ENCODE results near the gene CST5. TPM values are rescaled to one million over a fixed set of nuclear protein-coding genes. Genes with fewer than 3 reads are reported as not detected.

Gene CST5
- total and polyA plus RNA-seq, 10 donors, result not detected

- no peak overlapping the region for H3K4me3 ChIP-seq
- 34 to 60% (median 39%) methylated on average over 3 of the region's 3 CpGs for WGBS, 5 donors
- peaks cover 0 to 10% (median 0%) of the 10 kb centered on the region in 7 donors for H3K27me3 ChIP-seq (replicated peaks in 1 of 7)
- no peak for DNase-seq
- H3K9me3 ChIP-seq, result peaks cover 0 to 9% (median 0%) of the 10 kb centered on the region in 8 donors
- intact Hi-C loops (cut with DNase I; ENCODE audit: low total_unique reads), result no loop called here
- TF ChIP-seq POLR2A (IDR thresholded peaks at IDR 0.05) (no peak), POLR2AphosphoS5 (IDR thresholded peaks at IDR 0.05) (no peak), CTCF (IDR thresholded peaks at IDR 0.05 in 8 of 11, conservative IDR thresholded peaks at IDR 0.05 in 3 of 11) (no peak)
- peaks cover 0 to 7% (median 0%) of the 10 kb centered on the region in 6 donors for H3K4me1 ChIP-seq
- H3K36me3 ChIP-seq, result no peaks in the 10 kb centered on the region
- no peak overlapping the region for H3K27ac ChIP-seq
Observed at GRCh38 chr20:23926944-23927872, 47.7 kb upstream of the CST5 start.

DNA sequence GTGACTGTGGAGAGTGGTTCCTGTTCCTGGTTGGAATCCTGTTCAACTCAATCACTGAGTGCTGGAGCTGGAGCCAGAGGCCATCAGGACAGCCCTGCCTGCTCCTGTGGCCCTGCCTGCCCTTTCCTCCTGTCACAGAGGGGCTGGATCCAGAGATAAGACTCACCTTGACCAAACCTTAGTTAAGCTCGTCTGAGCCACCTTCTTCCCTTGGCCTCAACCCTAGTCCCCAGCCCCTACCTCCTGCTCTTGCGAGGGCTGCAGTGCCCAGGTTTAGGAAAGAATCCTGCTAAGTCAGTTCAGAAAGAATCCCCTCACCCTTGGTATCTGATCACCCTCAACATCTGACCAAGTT, 47.0 kb upstream of the CST5 start:
- Histone ChIP-seq H3K27me3 (replicated peaks in 1 of 7) (peaks cover 0 to 10% (median 0%) of the 10 kb centered on the region in 7 donors), H3K4me1 (peaks cover 0 to 7% (median 0%) of the 10 kb centered on the region in 6 donors), H3K36me3 (no peaks in the 10 kb centered on the region), H3K4me3 (no peak overlapping the region), H3K27ac (no peak overlapping the region), H3K9me3 (peaks cover 0 to 9% (median 0%) of the 10 kb centered on the region in 8 donors)
- TF ChIP-seq POLR2A (IDR thresholded peaks at IDR 0.05), result no peak
- TF ChIP-seq CTCF (IDR thresholded peaks at IDR 0.05 in 8 of 11, conservative IDR thresholded peaks at IDR 0.05 in 3 of 11), result no peak
- no peak for TF ChIP-seq POLR2AphosphoS5 (IDR thresholded peaks at IDR 0.05)
- intact Hi-C loops (cut with DNase I; ENCODE audit: low total_unique reads), result no loop called here
- no peak for DNase-seq
- 46 to 79% (median 66%) methylated on average over 2 of the region's 2 CpGs for WGBS, 5 donors

DNA sequence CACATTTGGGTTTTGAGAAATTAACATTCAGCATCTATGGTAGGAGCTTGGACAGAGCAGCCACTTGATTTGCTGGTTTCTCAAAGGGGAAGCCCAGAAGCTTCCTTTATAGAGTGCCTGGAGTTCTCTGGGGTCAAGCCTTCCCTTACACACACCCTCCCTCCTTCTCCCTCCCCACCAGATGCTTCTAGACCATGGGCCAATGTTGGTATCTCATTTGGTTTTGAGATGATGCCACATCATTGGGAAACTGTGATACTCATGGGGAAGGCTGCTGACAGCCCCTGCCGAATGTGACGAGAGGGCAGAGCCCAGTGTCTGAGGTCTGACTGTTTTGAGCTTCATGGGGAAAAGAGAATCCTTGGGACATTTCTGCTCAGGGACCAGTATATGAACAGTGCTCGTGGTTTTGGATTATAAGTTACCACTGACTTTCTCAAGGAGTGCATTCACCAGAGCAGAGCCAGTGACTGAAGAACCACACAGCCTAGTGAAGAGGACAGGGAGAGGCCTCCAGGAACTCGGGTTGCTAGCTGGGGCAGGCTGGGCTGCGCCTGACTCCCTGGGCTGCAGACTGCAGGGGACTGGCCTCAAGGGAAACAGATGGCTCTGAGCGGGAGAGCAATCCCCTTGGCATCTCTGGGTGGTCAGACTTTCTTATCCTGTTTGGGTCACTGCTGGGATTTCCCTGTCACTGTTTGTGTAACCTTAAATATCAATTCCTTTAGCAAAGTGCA, 46.4 kb upstream of the CST5 start:
- intact Hi-C loops (cut with DNase I; ENCODE audit: low total_unique reads), result no loop called here
- Histone ChIP-seq H3K27ac (no peak overlapping the region), H3K4me3 (no peak overlapping the region), H3K36me3 (no peaks in the 10 kb centered on the region), H3K9me3 (peaks cover 0 to 9% (median 0%) of the 10 kb centered on the region in 8 donors), H3K4me1 (peaks cover 0 to 7% (median 0%) of the 10 kb centered on the region in 6 donors), H3K27me3 (replicated peaks in 1 of 7) (peaks cover 0 to 10% (median 0%) of the 10 kb centered on the region in 7 donors)
- no peak for TF ChIP-seq POLR2A (IDR thresholded peaks at IDR 0.05)
- TF ChIP-seq CTCF (IDR thresholded peaks at IDR 0.05 in 8 of 11, conservative IDR thresholded peaks at IDR 0.05 in 3 of 11), result no peak
- no peak for TF ChIP-seq POLR2AphosphoS5 (IDR thresholded peaks at IDR 0.05)
- no peak for DNase-seq
- 75 to 77% (median 76%) methylated on average over 5 to 6 of the region's 6 CpGs for WGBS, 5 donors

GRCh38 chr20:23924751-23925150, 45.2 kb upstream of the CST5 start:
- WGBS, 5 donors, result 80 to 89% (median 84%) methylated on average over 2 of the region's 2 CpGs
- H3K27ac ChIP-seq, result no peak overlapping the region
- DNase-seq, result no peak
- H3K4me1 ChIP-seq, result peaks cover 0 to 11% (median 0%) of the 10 kb centered on the region in 6 donors
- no peak overlapping the region for H3K4me3 ChIP-seq
- H3K27me3 ChIP-seq (replicated peaks in 1 of 7), result peaks cover 0 to 10% (median 0%) of the 10 kb centered on the region in 7 donors
- no peak for TF ChIP-seq POLR2A (IDR thresholded peaks at IDR 0.05)
- no peak for TF ChIP-seq CTCF (IDR thresholded peaks at IDR 0.05 in 8 of 11, conservative IDR thresholded peaks at IDR 0.05 in 3 of 11)
- no peak for TF ChIP-seq POLR2AphosphoS5 (IDR thresholded peaks at IDR 0.05)
- intact Hi-C loops (cut with DNase I; ENCODE audit: low total_unique reads), result no loop called here
- H3K9me3 ChIP-seq, result no peaks in the 10 kb centered on the region
- no peaks in the 10 kb centered on the region for H3K36me3 ChIP-seq
